ENCODE results near the gene SLC9A4.

The SLC9A4 gene

GRCh38 chr2:102473020-102473419, at the start of gene SLC9A4:
TSS of gene SLC9A4 (plus strand) at chr2:102473226. CDS start at chr2:102473760, 534 bp downstream.
- peak; percentile 28 for DNase-seq (ENCODE audit: low read depth, low spot score)

GRCh38 chr2:102423368-102423767, 49.7 kb upstream of the SLC9A4 start:
- DNase-seq (ENCODE audit: low read depth, low spot score), result no peak

GRCh38 chr2:102424754-102425153, 48.3 kb upstream of the SLC9A4 start:
- no peak for DNase-seq (ENCODE audit: low read depth, low spot score)

GRCh38 chr2:102425441-102426132, 47.4 kb upstream of the SLC9A4 start:
- no peak for DNase-seq (ENCODE audit: low read depth, low spot score)

- no peak for DNase-seq (ENCODE audit: low read depth, low spot score)
Measured at GRCh38 chr2:102427249-102427648, 45.8 kb upstream of the SLC9A4 start.

GRCh38 chr2:102428573-102428972, 44.5 kb upstream of the SLC9A4 start:
- DNase-seq (ENCODE audit: low read depth, low spot score), result no peak

GRCh38 chr2:102432386-102432785, 40.6 kb upstream of the SLC9A4 start:
- no peak for DNase-seq (ENCODE audit: low read depth, low spot score)

GRCh38 chr2:102433973-102434654, 38.9 kb upstream of the SLC9A4 start:
- no peak for DNase-seq (ENCODE audit: low read depth, low spot score)

- no peak for DNase-seq (ENCODE audit: low read depth, low spot score)
Measured at GRCh38 chr2:102434655-102435381, 38.2 kb upstream of the SLC9A4 start.

GRCh38 chr2:102435741-102436140, 37.3 kb upstream of the SLC9A4 start:
- no peak for DNase-seq (ENCODE audit: low read depth, low spot score)

GRCh38 chr2:102436323-102436722, 36.7 kb upstream of the SLC9A4 start:
- DNase-seq (ENCODE audit: low read depth, low spot score), result no peak

GRCh38 chr2:102437122-102437521, 35.9 kb upstream of the SLC9A4 start:
- DNase-seq (ENCODE audit: low read depth, low spot score), result no peak

GRCh38 chr2:102438111-102438510, 34.9 kb upstream of the SLC9A4 start:
- DNase-seq (ENCODE audit: low read depth, low spot score), result no peak

- DNase-seq (ENCODE audit: low read depth, low spot score), result no peak
Measured at GRCh38 chr2:102438578-102438977, 34.4 kb upstream of the SLC9A4 start.

GRCh38 chr2:102439065-102439695, 33.8 kb upstream of the SLC9A4 start:
- DNase-seq (ENCODE audit: low read depth, low spot score), result no peak

- DNase-seq (ENCODE audit: low read depth, low spot score), result peak; percentile 15
Measured at GRCh38 chr2:102442967-102443828, 29.8 kb upstream of the SLC9A4 start.

GRCh38 chr2:102444233-102444632, 28.8 kb upstream of the SLC9A4 start:
- no peak for DNase-seq (ENCODE audit: low read depth, low spot score)

- no peak for DNase-seq (ENCODE audit: low read depth, low spot score)
Measured at GRCh38 chr2:102446936-102447335, 26.1 kb upstream of the SLC9A4 start.

- peak; percentile 24 for DNase-seq (ENCODE audit: low read depth, low spot score)
Measured at GRCh38 chr2:102449370-102449974, 23.6 kb upstream of the SLC9A4 start.

GRCh38 chr2:102451968-102452367, 21.1 kb upstream of the SLC9A4 start:
- no peak for DNase-seq (ENCODE audit: low read depth, low spot score)

- no peak for DNase-seq (ENCODE audit: low read depth, low spot score)
Measured at GRCh38 chr2:102453501-102453900, 19.5 kb upstream of the SLC9A4 start.
